ENCODE measurements around the gene GCNT1.

DNA sequence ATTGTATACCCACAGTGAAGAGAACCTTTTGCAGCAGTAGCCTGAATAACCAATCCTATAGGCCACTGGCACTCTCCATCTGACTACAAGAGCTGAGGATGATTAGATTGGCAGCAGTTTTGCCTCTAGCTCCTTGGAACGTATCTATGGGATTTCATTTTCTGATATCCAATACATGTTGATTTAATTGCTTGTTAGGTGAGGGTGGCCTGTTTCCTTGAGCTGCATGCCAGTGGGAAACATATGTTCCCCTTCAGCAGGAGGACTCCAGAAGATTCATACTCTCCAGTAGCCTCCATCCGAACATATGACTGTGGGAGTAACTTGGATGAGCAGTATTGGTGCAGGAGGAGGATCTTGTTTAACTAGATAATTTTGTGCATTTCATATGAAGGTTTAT is 51.5 kb downstream of the GCNT1 start:
- TF ChIP-seq, protein P1, sequence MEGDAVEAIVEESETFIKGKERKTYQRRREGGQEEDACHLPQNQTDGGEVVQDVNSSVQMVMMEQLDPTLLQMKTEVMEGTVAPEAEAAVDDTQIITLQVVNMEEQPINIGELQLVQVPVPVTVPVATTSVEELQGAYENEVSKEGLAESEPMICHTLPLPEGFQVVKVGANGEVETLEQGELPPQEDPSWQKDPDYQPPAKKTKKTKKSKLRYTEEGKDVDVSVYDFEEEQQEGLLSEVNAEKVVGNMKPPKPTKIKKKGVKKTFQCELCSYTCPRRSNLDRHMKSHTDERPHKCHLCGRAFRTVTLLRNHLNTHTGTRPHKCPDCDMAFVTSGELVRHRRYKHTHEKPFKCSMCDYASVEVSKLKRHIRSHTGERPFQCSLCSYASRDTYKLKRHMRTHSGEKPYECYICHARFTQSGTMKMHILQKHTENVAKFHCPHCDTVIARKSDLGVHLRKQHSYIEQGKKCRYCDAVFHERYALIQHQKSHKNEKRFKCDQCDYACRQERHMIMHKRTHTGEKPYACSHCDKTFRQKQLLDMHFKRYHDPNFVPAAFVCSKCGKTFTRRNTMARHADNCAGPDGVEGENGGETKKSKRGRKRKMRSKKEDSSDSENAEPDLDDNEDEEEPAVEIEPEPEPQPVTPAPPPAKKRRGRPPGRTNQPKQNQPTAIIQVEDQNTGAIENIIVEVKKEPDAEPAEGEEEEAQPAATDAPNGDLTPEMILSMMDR (IDR thresholded peaks at IDR 0.05; ENCODE audit: low read depth, low read length), result no peak
- TF ChIP-seq POLR2A (IDR thresholded peaks at IDR 0.05; ENCODE audit: extremely low read depth, insufficient read length) (no peak), MAX (IDR thresholded peaks at IDR 0.05; ENCODE audit: low read depth, low read length) (no peak)

Measured in NB4 (cell line).